GM19463 (cell line): ENCODE measurements around the gene CNFN.

ENCODE experiments used
- ATAC-seq: cut with Tn5 transposase; IDR thresholded peaks from one replicate; pipeline ENCODE4 v1.9.1; 2021; ENCODE audit warnings: mild to moderate bottlenecking, moderate library complexity; ENCODE audit not compliant: unreplicated experiment

CNFN gene

GRCh38 chr19:42376177-42376555, 13.9 kb downstream of the CNFN start:
- no peak for ATAC-seq

- no peak for ATAC-seq
Measured at GRCh38 chr19:42375415-42376176, 14.5 kb downstream of the CNFN start.

- no peak for ATAC-seq
Measured at GRCh38 chr19:42374826-42375376, 15.2 kb downstream of the CNFN start.

- no peak for ATAC-seq
Measured at GRCh38 chr19:42370626-42371175, 19.4 kb downstream of the CNFN start.

GRCh38 chr19:42370068-42370520, 20.0 kb downstream of the CNFN start:
- ATAC-seq: no peak

GRCh38 chr19:42369433-42370067, 20.5 kb downstream of the CNFN start:
- no peak for ATAC-seq

GRCh38 chr19:42368765-42369164, 21.3 kb downstream of the CNFN start:
- no peak for ATAC-seq

GRCh38 chr19:42368360-42368759, 21.7 kb downstream of the CNFN start:
- no peak for ATAC-seq

- no peak for ATAC-seq
Measured at GRCh38 chr19:42367929-42368328, 22.2 kb downstream of the CNFN start.

GRCh38 chr19:42366673-42367072, 23.4 kb downstream of the CNFN start:
- ATAC-seq: no peak

GRCh38 chr19:42363614-42364346, 26.3 kb downstream of the CNFN start:
- ATAC-seq: no peak

GRCh38 chr19:42362891-42363440, 27.1 kb downstream of the CNFN start:
- ATAC-seq: no peak

GRCh38 chr19:42362342-42362741, 27.8 kb downstream of the CNFN start:
- no peak for ATAC-seq

GRCh38 chr19:42361545-42361910, 28.6 kb downstream of the CNFN start:
- ATAC-seq: no peak

- no peak for ATAC-seq
Measured at GRCh38 chr19:42360787-42361544, 29.1 kb downstream of the CNFN start.

GRCh38 chr19:42357290-42357689, 32.8 kb downstream of the CNFN start:
- ATAC-seq: no peak

GRCh38 chr19:42356686-42357085, 33.4 kb downstream of the CNFN start:
- no peak for ATAC-seq

- no peak for ATAC-seq
Measured at GRCh38 chr19:42355896-42356295, 34.2 kb downstream of the CNFN start.

GRCh38 chr19:42353341-42354015, 36.6 kb downstream of the CNFN start:
- ATAC-seq: no peak
